Mesenteric fat pad (tissue), 1 donor: ENCODE results near the gene EFHB. TPM values are rescaled to one million over a fixed set of nuclear protein-coding genes. Genes with fewer than 3 reads are reported as not detected.
"Not testable (repeated sequence)": the region's sequence is repeated elsewhere in the genome, so short reads cannot be mapped to it uniquely, and the experiment has no call there.

Experiments used
- DNase-seq: peaks from one replicate; pipeline ENCODE4 v3.0.0-alpha.2; 2020; ENCODE audit warnings: low spot score
- total RNA-seq: library from RNA; stranded (reverse); fragmentation: NEBNext Ultra II Directional; extraction: Animal tissue kit (Norgen Biotek cat#: 25700); gene quantifications from one replicate; pipeline ENCODE4 v1.2.1, GENCODE V29; 2021
- donor health status: DM: yes; HTN: yes; CAD: no.

Gene EFHB
- total RNA-seq, 1 donor from 2014 or later = 1.3 TPM

- DNase-seq = no peak
Observed at GRCh38 chr3:19931180-19931692, 2.8 kb downstream of the EFHB start.

- DNase-seq = no peak
Observed at GRCh38 chr3:19920401-19921080, 13.5 kb downstream of the EFHB start.

- DNase-seq = no peak
Observed at GRCh38 chr3:19917167-19917566, 16.9 kb downstream of the EFHB start.

GRCh38 chr3:19911452-19911851, 22.6 kb downstream of the EFHB start:
- DNase-seq = no peak

- no peak for DNase-seq
Observed at GRCh38 chr3:19907523-19907922, 26.5 kb downstream of the EFHB start.

GRCh38 chr3:19903649-19904048, 30.4 kb downstream of the EFHB start:
- DNase-seq = no peak

GRCh38 chr3:19901918-19902317, 32.1 kb downstream of the EFHB start:
- no peak for DNase-seq

GRCh38 chr3:19901337-19901736, 32.7 kb downstream of the EFHB start:
- no peak for DNase-seq

GRCh38 chr3:19899833-19900232, 34.2 kb downstream of the EFHB start:
- not testable (repeated sequence) for DNase-seq

- no peak for DNase-seq
Observed at GRCh38 chr3:19899264-19899663, 34.8 kb downstream of the EFHB start.

- no peak for DNase-seq
Observed at GRCh38 chr3:19898721-19899120, 35.3 kb downstream of the EFHB start.

GRCh38 chr3:19891740-19892139, 42.3 kb downstream of the EFHB start:
- no peak for DNase-seq

- no peak for DNase-seq
Observed at GRCh38 chr3:19888428-19889152, 45.4 kb downstream of the EFHB start.

GRCh38 chr3:19887122-19887521, 46.9 kb downstream of the EFHB start:
- not testable (repeated sequence) for DNase-seq

GRCh38 chr3:19886404-19886803, 47.6 kb downstream of the EFHB start:
- no peak for DNase-seq

GRCh38 chr3:19885468-19885867, 48.5 kb downstream of the EFHB start:
- DNase-seq = no peak

- no peak for DNase-seq
Observed at GRCh38 chr3:19881852-19882251, 52.2 kb downstream of the EFHB start.

- no peak for DNase-seq
Observed at GRCh38 chr3:19881036-19881435, 53.0 kb downstream of the EFHB start.

- DNase-seq = no peak
Observed at GRCh38 chr3:19877656-19878055, 56.4 kb downstream of the EFHB start.

- DNase-seq = no peak
Observed at GRCh38 chr3:19866751-19867347, 67.2 kb downstream of the EFHB start.

GRCh38 chr3:19855318-19855717, 78.7 kb downstream of the EFHB start:
- not testable (repeated sequence) for DNase-seq

GRCh38 chr3:19846609-19847008, 87.4 kb downstream of the EFHB start:
- peak; percentile 64 for DNase-seq
